Measurements from ENCODE around the gene C1orf226.
"Not testable (repeated sequence)": the region's sequence is repeated elsewhere in the genome, so short reads cannot be mapped to it uniquely, and the experiment has no call there.

Gene C1orf226

DNA sequence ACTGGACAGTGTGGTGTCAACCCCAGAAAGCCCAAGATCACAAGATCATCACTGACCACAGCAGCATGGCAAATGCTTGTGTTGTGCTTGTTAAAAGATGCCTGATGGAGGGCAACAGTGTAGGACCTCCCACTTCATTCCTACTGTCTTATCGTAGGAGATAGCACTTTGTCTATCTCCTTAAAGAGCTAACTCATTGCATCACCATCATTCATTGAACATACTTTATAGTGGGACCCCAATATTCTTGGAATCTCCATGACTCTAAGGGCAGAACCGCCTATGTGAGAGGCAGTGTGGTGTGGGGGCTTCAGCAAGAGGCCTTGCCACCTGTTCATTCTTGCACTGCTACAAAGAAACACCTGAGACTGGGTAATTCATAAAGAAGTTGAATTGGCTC, 35.4 kb downstream of the C1orf226 start:
- Histone ChIP-seq H3K9ac (ENCODE audit: low read length) (no peak overlapping the region), H3K4me3 (ENCODE audit: insufficient read depth in 1 of 2, low read depth in 1 of 2, low read length in 2 of 2) (no peak overlapping the region), H3K9me3 (ENCODE audit: control insufficient read depth, low read length) (peaks cover 7% of the 10 kb centered on the region), H3K14ac (ENCODE audit: low read length in 2 of 2) (no peak overlapping the region), H3K4ac (ENCODE audit: low read depth in 1 of 2, low read length in 2 of 2) (no peak overlapping the region), H2AK5ac (ENCODE audit: low read length, severe bottlenecking) (no peak overlapping the region), H2BK15ac (ENCODE audit: low read depth, poor library complexity, severe bottlenecking) (no peak overlapping the region), H3K23ac (ENCODE audit: low read length in 2 of 2) (no peak overlapping the region), H3K27me3 (ENCODE audit: control insufficient read depth in 1 of 2, insufficient read depth in 1 of 2, low read length in 2 of 2) (no peaks in the 10 kb centered on the region), H4K91ac (ENCODE audit: low read length) (no peak overlapping the region), H2BK12ac (ENCODE audit: low read length in 2 of 2) (no peak overlapping the region), H3K36me3 (ENCODE audit: control insufficient read depth in 1 of 2, insufficient read depth in 2 of 2, low read depth in 1 of 2, low read length in 2 of 2) (no peaks in the 10 kb centered on the region), H2AFZ (ENCODE audit: low read depth, low read length) (no peak overlapping the region), H3K79me1 (replicated peaks; ENCODE audit: low read length, poor library complexity, severe bottlenecking) (no peaks in the 10 kb centered on the region), H3K4me2 (ENCODE audit: low read length, poor library complexity, severe bottlenecking) (no peak overlapping the region), H2BK120ac (ENCODE audit: low read depth, low read length) (no peak overlapping the region), H3K27ac (ENCODE audit: low read length, poor library complexity, severe bottlenecking) (no peak overlapping the region), H3K18ac (ENCODE audit: low read depth in 1 of 2, low read length in 2 of 2) (no peak overlapping the region), H2BK5ac (ENCODE audit: low read depth, low read length, poor library complexity, severe bottlenecking) (no peak overlapping the region), H3K4me1 (ENCODE audit: control insufficient read depth, insufficient read depth, low read depth, low read length) (no peaks in the 10 kb centered on the region), H4K8ac (ENCODE audit: low read length) (no peak overlapping the region)
- no peak for DNase-seq
- WGBS, result 89% methylated on average over 2 of the region's 2 CpGs

DNA sequence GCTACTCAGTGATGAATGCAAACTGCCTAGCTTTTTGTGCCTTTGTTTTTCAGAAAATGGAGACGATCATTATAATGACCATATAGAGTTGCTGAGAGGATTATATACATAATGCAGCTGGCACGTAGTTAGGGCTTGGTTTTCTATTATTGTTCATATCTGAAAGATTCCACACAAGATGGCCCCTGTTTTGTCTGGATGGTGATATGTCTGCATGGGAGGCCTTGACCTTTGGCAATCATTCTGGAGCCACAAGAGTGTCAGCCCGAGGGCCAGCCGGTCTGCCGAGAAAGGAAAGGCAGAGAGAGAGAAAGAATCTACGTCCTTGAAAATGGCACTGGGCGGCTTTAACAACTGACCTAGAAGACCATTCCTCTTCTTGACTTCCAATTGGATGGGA, 36.1 kb downstream of the C1orf226 start:
- H3K27ac ChIP-seq (ENCODE audit: low read length, poor library complexity, severe bottlenecking), result no peak overlapping the region
- H3K9me3 ChIP-seq (ENCODE audit: control insufficient read depth, low read length), result peaks cover 7% of the 10 kb centered on the region

DNA sequence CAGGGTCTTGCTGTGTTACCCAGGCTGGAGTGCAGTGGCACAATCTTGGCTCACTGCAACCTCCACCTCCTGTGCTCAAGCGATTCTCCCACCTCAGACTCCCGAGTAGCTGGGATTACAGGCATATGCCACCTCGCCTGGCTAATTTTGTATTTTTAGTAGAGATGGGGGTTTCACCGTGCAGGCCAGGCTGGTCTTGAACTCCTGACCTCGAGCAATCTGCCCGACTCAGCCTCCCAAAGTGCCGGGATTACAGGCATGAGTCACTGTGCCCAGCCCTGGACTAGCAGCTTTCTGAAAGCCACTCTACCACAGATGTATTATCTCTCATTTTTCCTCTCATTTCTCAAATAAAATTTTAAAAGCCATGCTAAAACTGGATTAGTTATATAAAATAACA, 37.1 kb downstream of the C1orf226 start:
- not testable (repeated sequence) for H3K4me1 ChIP-seq (ENCODE audit: control insufficient read depth, insufficient read depth, low read depth, low read length); DNase-seq; H3K4me2 ChIP-seq (ENCODE audit: low read length, poor library complexity, severe bottlenecking); H2BK12ac ChIP-seq (ENCODE audit: low read length in 2 of 2); H3K4me3 ChIP-seq (ENCODE audit: insufficient read depth in 1 of 2, low read depth in 1 of 2, low read length in 2 of 2); H2BK120ac ChIP-seq (ENCODE audit: low read depth, low read length); H3K27me3 ChIP-seq (ENCODE audit: control insufficient read depth in 1 of 2, insufficient read depth in 1 of 2, low read length in 2 of 2); H4K8ac ChIP-seq (ENCODE audit: low read length); H2BK5ac ChIP-seq (ENCODE audit: low read depth, low read length, poor library complexity, severe bottlenecking); H3K18ac ChIP-seq (ENCODE audit: low read depth in 1 of 2, low read length in 2 of 2); H3K14ac ChIP-seq (ENCODE audit: low read length in 2 of 2); H3K27ac ChIP-seq (ENCODE audit: low read length, poor library complexity, severe bottlenecking); H3K23ac ChIP-seq (ENCODE audit: low read length in 2 of 2); H3K9ac ChIP-seq (ENCODE audit: low read length); H3K79me1 ChIP-seq (replicated peaks; ENCODE audit: low read length, poor library complexity, severe bottlenecking); H2AFZ ChIP-seq (ENCODE audit: low read depth, low read length); H3K9me3 ChIP-seq (ENCODE audit: control insufficient read depth, low read length); H3K36me3 ChIP-seq (ENCODE audit: control insufficient read depth in 1 of 2, insufficient read depth in 2 of 2, low read depth in 1 of 2, low read length in 2 of 2); H4K91ac ChIP-seq (ENCODE audit: low read length); H2AK5ac ChIP-seq (ENCODE audit: low read length, severe bottlenecking); H3K4ac ChIP-seq (ENCODE audit: low read depth in 1 of 2, low read length in 2 of 2); H2BK15ac ChIP-seq (ENCODE audit: low read depth, poor library complexity, severe bottlenecking)
- WGBS, result 73% methylated on average over 5 of the region's 7 CpGs

More for the DNA sequence above, 36.1 kb downstream of the C1orf226 start:
- no peak overlapping the region for H4K91ac ChIP-seq (ENCODE audit: low read length)
- H2BK15ac ChIP-seq (ENCODE audit: low read depth, poor library complexity, severe bottlenecking), result no peak overlapping the region
- no peak overlapping the region for H2BK5ac ChIP-seq (ENCODE audit: low read depth, low read length, poor library complexity, severe bottlenecking)
- H3K18ac ChIP-seq (ENCODE audit: low read depth in 1 of 2, low read length in 2 of 2), result no peak overlapping the region
- H3K4me1 ChIP-seq (ENCODE audit: control insufficient read depth, insufficient read depth, low read depth, low read length), result no peaks in the 10 kb centered on the region
- no peak overlapping the region for H3K4me3 ChIP-seq (ENCODE audit: insufficient read depth in 1 of 2, low read depth in 1 of 2, low read length in 2 of 2)
- H2AFZ ChIP-seq (ENCODE audit: low read depth, low read length), result no peak overlapping the region
- H3K4ac ChIP-seq (ENCODE audit: low read depth in 1 of 2, low read length in 2 of 2), result no peak overlapping the region
- no peaks in the 10 kb centered on the region for H3K36me3 ChIP-seq (ENCODE audit: control insufficient read depth in 1 of 2, insufficient read depth in 2 of 2, low read depth in 1 of 2, low read length in 2 of 2)
- no peak overlapping the region for H3K23ac ChIP-seq (ENCODE audit: low read length in 2 of 2)
- H3K9ac ChIP-seq (ENCODE audit: low read length), result no peak overlapping the region
- H3K14ac ChIP-seq (ENCODE audit: low read length in 2 of 2), result no peak overlapping the region
- H3K79me1 ChIP-seq (replicated peaks; ENCODE audit: low read length, poor library complexity, severe bottlenecking), result no peaks in the 10 kb centered on the region
- H3K27me3 ChIP-seq (ENCODE audit: control insufficient read depth in 1 of 2, insufficient read depth in 1 of 2, low read length in 2 of 2), result no peaks in the 10 kb centered on the region
- H2BK120ac ChIP-seq (ENCODE audit: low read depth, low read length), result no peak overlapping the region
- no peak overlapping the region for H2AK5ac ChIP-seq (ENCODE audit: low read length, severe bottlenecking)
- H3K4me2 ChIP-seq (ENCODE audit: low read length, poor library complexity, severe bottlenecking), result no peak overlapping the region
- no peak overlapping the region for H4K8ac ChIP-seq (ENCODE audit: low read length)
- over 99% methylated on average over 6 of the region's 7 CpGs for WGBS
- no peak overlapping the region for H2BK12ac ChIP-seq (ENCODE audit: low read length in 2 of 2)
- DNase-seq, result no peak

DNA sequence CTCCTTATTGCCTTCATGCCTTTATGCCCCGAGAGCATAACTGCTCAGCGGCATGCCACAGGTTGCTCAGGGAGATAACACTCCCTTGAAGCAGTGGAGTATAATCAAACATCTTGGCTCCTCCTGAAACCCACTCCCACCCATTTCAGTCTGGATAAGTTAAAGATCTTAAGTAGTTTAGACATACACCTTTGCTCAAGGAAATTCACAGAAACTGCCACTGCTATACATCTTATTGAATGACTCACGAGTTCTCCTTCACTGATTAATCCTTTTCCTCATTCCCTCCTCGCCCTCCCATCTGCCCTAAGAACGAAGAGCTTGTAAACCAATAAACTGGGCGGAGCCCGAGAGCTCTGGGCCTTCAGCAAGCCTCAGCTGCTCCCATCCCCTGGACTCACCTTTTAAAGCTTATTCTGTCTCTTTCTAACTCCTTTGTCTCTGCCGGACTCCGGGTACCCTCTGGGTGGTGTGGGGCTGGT, 38.0 kb downstream of the C1orf226 start:
- not testable (repeated sequence) for DNase-seq; H3K9ac ChIP-seq (ENCODE audit: low read length); H2BK5ac ChIP-seq (ENCODE audit: low read depth, low read length, poor library complexity, severe bottlenecking); H4K8ac ChIP-seq (ENCODE audit: low read length); H3K14ac ChIP-seq (ENCODE audit: low read length in 2 of 2); H3K36me3 ChIP-seq (ENCODE audit: control insufficient read depth in 1 of 2, insufficient read depth in 2 of 2, low read depth in 1 of 2, low read length in 2 of 2); H2BK120ac ChIP-seq (ENCODE audit: low read depth, low read length); H3K27ac ChIP-seq (ENCODE audit: low read length, poor library complexity, severe bottlenecking); H3K4me2 ChIP-seq (ENCODE audit: low read length, poor library complexity, severe bottlenecking); H3K27me3 ChIP-seq (ENCODE audit: control insufficient read depth in 1 of 2, insufficient read depth in 1 of 2, low read length in 2 of 2); H3K4me1 ChIP-seq (ENCODE audit: control insufficient read depth, insufficient read depth, low read depth, low read length); H3K4me3 ChIP-seq (ENCODE audit: insufficient read depth in 1 of 2, low read depth in 1 of 2, low read length in 2 of 2); H3K18ac ChIP-seq (ENCODE audit: low read depth in 1 of 2, low read length in 2 of 2); H3K4ac ChIP-seq (ENCODE audit: low read depth in 1 of 2, low read length in 2 of 2); H2AFZ ChIP-seq (ENCODE audit: low read depth, low read length); H3K9me3 ChIP-seq (ENCODE audit: control insufficient read depth, low read length); H3K79me1 ChIP-seq (replicated peaks; ENCODE audit: low read length, poor library complexity, severe bottlenecking); H2BK12ac ChIP-seq (ENCODE audit: low read length in 2 of 2); H4K91ac ChIP-seq (ENCODE audit: low read length); H2AK5ac ChIP-seq (ENCODE audit: low read length, severe bottlenecking); H2BK15ac ChIP-seq (ENCODE audit: low read depth, poor library complexity, severe bottlenecking); H3K23ac ChIP-seq (ENCODE audit: low read length in 2 of 2)
- WGBS, result 78% methylated on average over 9 of the region's 9 CpGs
